GM11168 (cell line): Measurements from ENCODE around the gene CACNA2D2.

Experiments
- in situ Hi-C: fragments of 300-500 bp; cut with MboI; formaldehyde crosslinking; loops from one replicate; pipeline ENCODE4 v1.12.0; 2022; ENCODE audit warnings: low sequenced_read_pairs; ENCODE audit not compliant: unreplicated experiment

Gene CACNA2D2

DNA sequence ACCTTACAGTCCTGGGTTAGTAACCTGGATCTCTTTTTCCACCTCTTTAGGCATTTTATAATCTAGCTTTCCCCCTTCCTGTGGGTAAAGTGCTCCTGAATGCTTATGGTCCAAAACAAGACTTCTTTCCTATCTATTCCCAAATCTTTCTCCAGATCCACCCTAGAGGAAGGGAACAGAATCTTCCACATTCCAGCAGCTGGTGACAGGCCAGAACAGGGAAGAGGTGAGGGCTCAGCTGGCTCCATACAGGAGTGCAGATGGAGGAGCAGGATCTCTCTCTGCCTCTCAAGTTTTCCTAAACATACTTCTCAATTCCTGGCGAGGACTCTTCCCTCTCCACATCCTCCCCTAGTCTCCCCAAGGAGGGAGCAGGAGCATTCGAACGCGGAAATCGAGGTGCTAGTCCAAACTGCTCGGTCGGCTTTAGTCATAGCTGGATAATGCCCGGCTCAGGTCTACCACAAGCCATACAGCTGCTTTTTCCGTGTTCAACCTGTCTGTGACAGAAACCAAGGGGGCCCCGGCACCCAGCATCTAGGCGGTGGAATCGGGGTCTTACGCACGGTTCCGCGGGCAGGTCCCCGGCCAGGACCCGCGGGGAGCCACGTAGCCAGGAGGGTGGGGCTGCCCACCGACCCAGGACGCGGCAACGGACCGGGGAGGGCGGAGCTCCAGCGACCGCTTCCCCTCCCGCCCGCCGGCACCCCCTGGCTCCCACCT lies 166.8 kb downstream of the CACNA2D2 start:
- in situ Hi-C loops, result no loop called here

DNA sequence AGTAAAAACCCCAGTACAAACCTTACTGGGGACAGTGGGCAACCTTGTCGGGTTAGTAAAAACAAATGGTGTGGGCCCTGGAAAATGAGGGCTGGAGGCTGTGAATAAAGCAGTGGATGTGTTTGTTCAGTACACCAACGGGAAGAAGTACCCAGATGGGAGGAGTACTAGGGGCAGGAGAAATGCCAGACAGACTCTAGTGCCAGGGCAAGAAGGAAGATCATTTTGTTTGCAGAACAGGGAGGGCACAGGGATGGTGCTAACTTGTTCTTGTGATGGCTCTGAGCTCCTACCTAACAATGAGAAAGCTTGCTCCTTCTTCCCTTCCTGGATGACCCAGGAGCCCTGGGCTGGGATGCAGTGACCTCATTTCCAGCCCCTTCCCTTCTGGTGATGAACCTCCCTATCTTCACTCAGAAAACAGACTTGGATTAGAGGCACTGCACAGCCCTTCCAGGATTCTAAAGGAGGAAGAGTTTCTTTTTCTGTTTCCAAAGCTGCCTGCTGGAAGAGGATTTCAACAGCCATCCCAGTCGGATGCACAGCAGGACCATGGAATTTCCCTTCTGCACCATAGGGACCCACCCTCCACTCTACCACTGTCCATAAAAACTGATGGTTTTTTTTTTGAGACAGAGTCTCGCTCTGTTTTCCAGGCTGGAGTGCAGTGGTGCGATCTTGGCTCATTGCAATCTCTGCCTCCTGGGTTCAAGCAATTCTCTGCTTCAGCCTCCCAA lies 168.9 kb downstream of the CACNA2D2 start:
- in situ Hi-C loops, result no loop called here

DNA sequence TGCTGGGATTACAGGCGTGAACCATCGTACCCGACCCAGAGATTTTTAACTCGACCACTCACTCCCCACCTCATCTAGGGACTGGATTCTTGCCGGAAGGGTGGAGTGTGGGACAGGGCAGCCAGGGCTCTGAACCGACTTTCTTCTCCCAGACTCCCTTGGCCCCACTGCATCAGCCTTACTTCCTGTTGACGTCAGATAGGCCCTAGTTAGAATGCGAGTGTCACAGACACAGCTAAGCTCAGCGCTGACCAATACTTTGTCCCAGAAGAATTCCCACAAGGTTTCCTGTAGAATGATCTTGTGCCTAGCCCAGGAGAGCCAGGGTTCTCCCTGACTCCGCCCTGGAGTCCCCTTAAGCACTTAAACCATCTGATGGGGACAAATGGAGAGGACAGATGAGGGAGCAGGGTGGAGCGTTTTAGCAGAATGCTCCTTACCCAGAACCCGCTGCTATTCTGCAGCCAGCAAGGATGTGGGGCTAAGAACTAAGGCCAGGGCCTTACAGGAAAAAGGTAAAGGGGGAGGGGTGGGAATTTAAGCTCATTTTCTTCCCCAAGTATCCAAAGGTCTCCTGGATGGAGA lies 169.6 kb downstream of the CACNA2D2 start:
- in situ Hi-C loops, result no loop called here

DNA sequence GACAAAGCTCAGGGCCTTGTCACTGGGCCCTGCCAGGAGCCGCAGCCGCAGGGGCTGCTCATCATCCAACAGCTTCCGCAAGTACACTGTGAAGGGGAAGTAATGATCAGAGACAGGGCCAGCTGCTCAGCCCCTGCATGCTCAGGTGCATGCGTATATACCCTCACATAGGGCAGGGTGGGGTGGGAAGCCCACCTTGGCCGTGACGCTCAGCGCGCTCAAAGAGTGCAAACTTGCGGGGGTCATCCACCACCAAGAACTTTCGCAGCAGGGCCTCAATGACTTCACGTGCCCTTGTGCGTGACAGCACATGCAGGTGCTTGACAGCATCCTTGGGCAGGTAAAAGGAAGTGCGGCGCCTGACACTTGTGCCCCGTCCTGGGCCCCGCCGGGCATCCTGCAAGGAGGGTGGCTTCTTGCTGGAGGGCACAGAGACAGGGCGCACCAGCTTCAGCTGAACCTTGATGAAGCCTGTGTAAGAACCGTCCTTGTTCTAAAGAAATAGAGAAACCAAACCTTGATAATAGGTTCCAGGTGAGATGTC lies 172.0 kb downstream of the CACNA2D2 start:
- in situ Hi-C loops, result no loop called here

GRCh38 chr3:50330330-50330729 lies 173.1 kb downstream of the CACNA2D2 start:
- in situ Hi-C loops, result no loop called here

DNA sequence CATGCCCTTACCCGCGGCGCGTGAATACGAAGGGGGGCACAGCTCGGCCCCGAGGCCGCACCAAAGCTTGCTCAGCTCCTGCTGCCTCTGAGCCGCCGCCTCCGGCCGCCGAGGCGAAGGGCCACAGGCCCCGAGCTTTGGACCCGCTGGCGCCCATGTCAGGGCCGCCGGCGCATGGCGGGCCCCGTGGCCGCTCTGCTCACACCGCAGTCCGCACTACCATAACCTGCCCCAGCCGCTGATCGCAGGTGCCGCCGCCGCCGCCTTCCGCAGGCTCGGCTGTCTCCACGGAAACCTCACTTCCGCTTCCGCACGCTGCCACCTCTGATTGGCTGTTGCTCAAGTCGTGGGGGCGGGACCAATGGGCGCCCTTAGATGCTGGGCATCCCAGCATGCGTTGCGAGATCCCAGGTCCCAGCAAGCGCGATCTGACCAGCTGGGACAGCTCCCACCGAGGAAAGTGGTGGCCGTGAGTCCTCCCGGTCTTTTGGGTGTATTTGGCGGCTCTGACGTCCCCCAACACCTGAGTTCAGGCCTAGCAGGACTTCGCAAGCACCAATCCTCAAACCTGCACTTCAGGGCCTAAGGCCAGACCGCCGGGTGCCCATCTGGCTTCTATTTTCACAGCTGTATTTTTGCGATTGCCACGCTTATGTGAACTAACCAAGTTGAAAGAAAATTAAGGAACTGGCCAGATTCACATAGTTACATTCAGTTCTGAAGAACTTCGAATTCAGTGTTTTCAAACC lies 175.3 kb downstream of the CACNA2D2 start, which contains the start of gene TUSC2:
Gene TUSC2, minus strand, starts transcription at position 281 of the 749 bp plus-strand sequence. Its CDS starts 124 bp downstream, at position 157.
- in situ Hi-C loops, result no loop called here

DNA sequence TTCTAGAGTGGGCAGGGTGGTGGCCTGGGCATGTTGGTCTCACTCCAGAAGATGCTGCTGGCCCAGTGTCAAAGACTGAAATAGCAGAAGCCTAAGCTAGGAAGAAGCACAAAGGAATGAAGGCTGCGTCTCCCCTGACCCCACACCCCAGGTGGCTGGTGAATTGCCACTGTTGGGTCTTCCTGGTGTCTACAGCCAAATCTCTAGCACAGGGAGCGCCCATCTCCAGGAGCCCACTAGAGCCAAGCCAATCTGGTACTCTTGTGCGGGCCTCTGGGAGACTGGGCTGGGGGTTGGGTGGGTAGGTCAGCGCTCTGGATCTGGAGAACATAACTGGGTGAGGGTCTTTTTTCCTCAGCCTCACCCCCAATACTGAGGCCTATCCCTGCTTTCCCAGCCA lies 176.3 kb downstream of the CACNA2D2 start:
- in situ Hi-C loops, result no loop called here

DNA sequence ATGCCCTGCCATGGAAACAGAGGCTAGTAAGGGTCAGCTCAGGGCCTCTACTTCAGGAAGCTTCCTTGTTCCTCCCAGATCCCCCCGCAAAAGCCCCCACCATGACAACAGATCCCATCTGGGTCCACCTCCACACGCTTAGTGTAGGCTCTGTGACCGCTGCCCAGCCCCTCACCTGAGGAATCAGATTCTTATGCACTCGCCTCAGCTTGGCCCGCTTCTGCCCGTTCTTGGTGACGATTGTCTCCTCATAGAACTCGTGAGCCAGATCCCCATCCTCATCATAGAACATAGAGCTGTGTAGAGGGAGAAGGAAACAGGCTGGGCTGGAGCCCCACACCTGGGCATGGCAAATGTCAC lies 177.3 kb downstream of the CACNA2D2 start:
- in situ Hi-C loops, result no loop called here

GRCh38 chr3:50325497-50326181 lies 177.8 kb downstream of the CACNA2D2 start:
- in situ Hi-C loops, result no loop called here

GRCh38 chr3:50325113-50325480 lies 178.3 kb downstream of the CACNA2D2 start:
- in situ Hi-C loops, result no loop called here

GRCh38 chr3:50324351-50325112 lies 178.9 kb downstream of the CACNA2D2 start:
- in situ Hi-C loops, result no loop called here

DNA sequence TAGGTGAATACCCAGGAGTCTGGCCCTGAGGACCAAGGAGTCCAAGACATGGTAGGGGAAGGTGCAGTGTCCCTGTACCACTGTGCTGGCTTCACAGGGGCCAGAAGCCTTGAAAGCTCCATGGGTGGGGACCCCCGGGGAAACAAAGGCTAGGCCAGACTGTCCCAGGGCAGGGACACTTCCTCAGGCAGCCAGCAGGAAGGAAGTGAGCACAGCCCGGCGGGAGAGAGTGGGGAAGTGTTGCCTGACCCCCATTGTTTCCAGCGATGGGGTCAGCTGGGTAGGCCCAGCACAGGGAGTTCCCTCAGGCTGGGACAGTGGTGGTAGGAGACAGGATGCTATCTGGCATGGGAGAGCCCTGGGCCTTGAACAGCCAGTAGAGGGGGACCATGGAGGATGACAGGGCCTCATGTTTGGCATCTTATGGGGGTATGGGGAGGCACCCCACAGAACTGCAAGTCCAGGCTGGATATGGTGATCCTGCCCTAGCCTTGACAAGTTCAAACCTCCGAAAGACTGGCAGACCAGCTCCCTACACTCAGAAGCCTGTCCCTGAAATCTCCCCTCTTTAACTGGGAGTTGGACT lies 179.7 kb downstream of the CACNA2D2 start:
- in situ Hi-C loops, result no loop called here

GRCh38 chr3:50323092-50323600 lies 180.3 kb downstream of the CACNA2D2 start:
- in situ Hi-C loops, result no loop called here

- in situ Hi-C loops, result no loop called here
Observed at GRCh38 chr3:50322386-50323091, 180.9 kb downstream of the CACNA2D2 start, which contains the start of gene HYAL2. Gene HYAL2 (minus strand): TSS chr3:50322745. CDS start chr3:50320489, 2,256 bp downstream.

DNA sequence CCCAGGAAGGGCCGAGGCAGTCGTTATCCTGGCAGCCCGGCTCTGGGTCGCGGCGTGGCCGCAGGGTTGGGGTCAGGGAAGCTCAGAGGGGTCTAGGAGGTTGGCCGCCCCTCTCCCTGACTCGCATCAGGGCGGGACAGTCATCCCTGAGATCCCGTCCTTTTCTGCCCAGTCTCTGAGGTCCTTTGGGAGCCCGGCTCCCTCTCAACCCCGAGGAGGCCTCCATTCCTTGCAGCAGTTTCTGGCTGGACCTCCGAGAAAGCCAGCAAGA lies 181.4 kb downstream of the CACNA2D2 start:
- in situ Hi-C loops, result no loop called here

GRCh38 chr3:50321336-50322114 lies 181.9 kb downstream of the CACNA2D2 start:
- in situ Hi-C loops, result no loop called here

GRCh38 chr3:50320853-50321335 lies 182.5 kb downstream of the CACNA2D2 start:
- in situ Hi-C loops, result no loop called here
